Measurements from ENCODE around the gene FEZF1.

Gene FEZF1

DNA sequence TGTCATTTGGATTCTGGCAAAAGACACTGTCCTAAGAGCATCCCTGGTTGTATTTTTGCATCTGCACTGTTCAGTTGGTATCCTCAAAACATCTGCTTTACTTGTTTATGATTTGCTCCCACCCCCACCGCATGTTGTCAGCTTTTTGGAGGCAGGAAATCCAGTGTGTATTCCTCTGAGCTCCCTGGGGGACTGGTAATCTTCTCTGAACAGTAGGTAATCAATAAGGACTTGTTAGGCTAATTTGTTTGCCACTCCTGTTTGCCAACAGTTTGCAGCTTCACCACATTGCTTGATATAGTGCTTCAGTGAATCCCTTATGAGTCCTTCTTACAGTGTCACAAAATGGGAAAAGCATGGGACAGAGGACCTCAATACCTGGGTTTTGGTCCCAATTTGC is 49.1 kb downstream of the FEZF1 start:
- TF ChIP-seq, protein P1, sequence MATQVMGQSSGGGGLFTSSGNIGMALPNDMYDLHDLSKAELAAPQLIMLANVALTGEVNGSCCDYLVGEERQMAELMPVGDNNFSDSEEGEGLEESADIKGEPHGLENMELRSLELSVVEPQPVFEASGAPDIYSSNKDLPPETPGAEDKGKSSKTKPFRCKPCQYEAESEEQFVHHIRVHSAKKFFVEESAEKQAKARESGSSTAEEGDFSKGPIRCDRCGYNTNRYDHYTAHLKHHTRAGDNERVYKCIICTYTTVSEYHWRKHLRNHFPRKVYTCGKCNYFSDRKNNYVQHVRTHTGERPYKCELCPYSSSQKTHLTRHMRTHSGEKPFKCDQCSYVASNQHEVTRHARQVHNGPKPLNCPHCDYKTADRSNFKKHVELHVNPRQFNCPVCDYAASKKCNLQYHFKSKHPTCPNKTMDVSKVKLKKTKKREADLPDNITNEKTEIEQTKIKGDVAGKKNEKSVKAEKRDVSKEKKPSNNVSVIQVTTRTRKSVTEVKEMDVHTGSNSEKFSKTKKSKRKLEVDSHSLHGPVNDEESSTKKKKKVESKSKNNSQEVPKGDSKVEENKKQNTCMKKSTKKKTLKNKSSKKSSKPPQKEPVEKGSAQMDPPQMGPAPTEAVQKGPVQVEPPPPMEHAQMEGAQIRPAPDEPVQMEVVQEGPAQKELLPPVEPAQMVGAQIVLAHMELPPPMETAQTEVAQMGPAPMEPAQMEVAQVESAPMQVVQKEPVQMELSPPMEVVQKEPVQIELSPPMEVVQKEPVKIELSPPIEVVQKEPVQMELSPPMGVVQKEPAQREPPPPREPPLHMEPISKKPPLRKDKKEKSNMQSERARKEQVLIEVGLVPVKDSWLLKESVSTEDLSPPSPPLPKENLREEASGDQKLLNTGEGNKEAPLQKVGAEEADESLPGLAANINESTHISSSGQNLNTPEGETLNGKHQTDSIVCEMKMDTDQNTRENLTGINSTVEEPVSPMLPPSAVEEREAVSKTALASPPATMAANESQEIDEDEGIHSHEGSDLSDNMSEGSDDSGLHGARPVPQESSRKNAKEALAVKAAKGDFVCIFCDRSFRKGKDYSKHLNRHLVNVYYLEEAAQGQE (IDR thresholded peaks at IDR 0.05; ENCODE audit: insufficient read depth in 1 of 2, low read depth in 2 of 2, low read length in 2 of 2): no peak
- TF ChIP-seq POLR2AphosphoS5 (IDR thresholded peaks at IDR 0.05; ENCODE audit: low read depth, low read length): no peak
- TF ChIP-seq SIN3A (IDR thresholded peaks at IDR 0.05; ENCODE audit: borderline replicate concordance, insufficient read depth, low read length): no peak
- no peak for TF ChIP-seq FOXP2 (optimal IDR thresholded peaks at IDR 0.05; ENCODE audit: borderline replicate concordance, extremely low read depth, extremely low read length, insufficient read depth)
- TF ChIP-seq TAF1 (IDR thresholded peaks at IDR 0.05; ENCODE audit: borderline replicate concordance, insufficient read depth, low read length): no peak

Measured in PFSK-1 (cell line).